Measurements from ENCODE around the gene TEX2. TPM values are rescaled to one million over a fixed set of nuclear protein-coding genes. Genes with fewer than 3 reads are reported as not detected.
A peak's percentile ranks its signal among the peaks of the same experiment; 100 is the strongest.
"Not testable (repeated sequence)": the region's sequence is repeated elsewhere in the genome, so short reads cannot be mapped to it uniquely, and the experiment has no call there.

Gene TEX2
- total RNA-seq, 2 donors from 2014 or later: 42.6 to 44.4 TPM

- Histone ChIP-seq H3K36me3 (peaks cover 22% of the 10 kb centered on the region), H3K4me3 (no peak overlapping the region), H3K9me3 (no peaks in the 10 kb centered on the region), H3K27ac (peak overlapping the region; percentile 3 to 18), H3K27me3 (no peaks in the 10 kb centered on the region), H3K4me1 (peaks cover 0 to 44% of the 10 kb centered on the region in 2 donors)
- no peak for TF ChIP-seq CTCF (IDR thresholded peaks at IDR 0.05)
- no peak for DNase-seq (ENCODE audit: low spot score)
Measured at GRCh38 chr17:64213995-64214811, 48.9 kb downstream of the TEX2 start.

- Histone ChIP-seq H3K4me3 (no peak overlapping the region), H3K4me1 (peaks cover 0 to 34% of the 10 kb centered on the region in 2 donors), H3K27me3 (no peaks in the 10 kb centered on the region), H3K27ac (no peak overlapping the region), H3K36me3 (peaks cover 22% of the 10 kb centered on the region), H3K9me3 (no peaks in the 10 kb centered on the region)
- DNase-seq (ENCODE audit: low spot score): no peak
- TF ChIP-seq CTCF (IDR thresholded peaks at IDR 0.05): no peak
Measured at GRCh38 chr17:64212122-64212521, 50.9 kb downstream of the TEX2 start.

DNA sequence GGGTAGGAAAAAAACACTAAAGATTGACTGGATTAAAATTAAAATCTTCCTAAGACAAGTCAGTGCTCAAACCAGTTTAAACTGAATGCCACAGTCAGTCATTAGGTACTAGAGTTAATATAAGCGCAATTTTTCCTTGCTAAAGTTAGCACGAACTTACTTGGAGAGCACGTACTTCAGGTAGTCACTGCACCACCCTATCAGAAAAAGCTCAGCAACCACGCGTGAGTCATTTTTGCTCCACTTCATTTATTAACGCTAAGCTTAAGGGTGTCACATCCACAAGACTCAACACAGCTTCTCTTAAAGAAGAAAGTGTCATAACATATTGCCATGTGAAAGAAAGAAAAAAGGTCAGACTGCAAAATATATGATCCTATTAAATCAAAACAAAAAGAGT is 53.1 kb downstream of the TEX2 start:
- H3K27me3 ChIP-seq: no peaks in the 10 kb centered on the region
- no peak overlapping the region for H3K27ac ChIP-seq
- peaks cover 0 to 13% of the 10 kb centered on the region in 2 donors for H3K4me1 ChIP-seq
- no peak for TF ChIP-seq CTCF (IDR thresholded peaks at IDR 0.05)
- H3K9me3 ChIP-seq: no peaks in the 10 kb centered on the region
- peaks cover 22% of the 10 kb centered on the region for H3K36me3 ChIP-seq
- no peak for DNase-seq (ENCODE audit: low spot score)
- no peak overlapping the region for H3K4me3 ChIP-seq

DNA sequence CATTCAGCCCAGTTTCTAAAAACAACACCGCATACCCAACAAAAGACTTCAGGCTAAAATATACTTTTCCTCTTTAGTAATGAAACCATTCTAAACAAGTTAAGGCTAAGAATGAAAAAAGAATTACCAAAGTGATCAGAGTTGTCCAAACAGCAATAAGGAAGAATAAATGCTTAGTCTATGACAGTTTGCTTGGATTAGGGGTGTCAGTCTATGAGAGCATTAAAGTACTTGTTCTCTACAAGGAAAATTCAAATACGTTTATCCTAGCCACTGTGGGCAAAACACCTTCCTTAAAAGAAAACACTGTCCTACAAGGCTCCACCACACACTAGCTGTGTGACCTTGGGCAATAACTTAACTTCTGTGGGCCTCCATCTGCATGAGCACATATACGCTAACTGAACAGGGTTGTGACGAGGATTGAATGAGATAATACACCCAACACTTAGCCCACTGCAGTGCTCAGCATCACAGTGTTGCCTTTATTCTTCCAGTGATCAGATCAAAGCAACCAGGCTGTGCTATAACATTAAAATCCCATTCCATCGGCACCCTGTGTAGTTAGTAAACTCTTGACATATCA is 53.6 kb downstream of the TEX2 start:
- H3K4me1 ChIP-seq: peaks cover 0 to 8% of the 10 kb centered on the region in 2 donors
- no peak for DNase-seq (ENCODE audit: low spot score)
- peaks cover 22% of the 10 kb centered on the region for H3K36me3 ChIP-seq
- no peaks in the 10 kb centered on the region for H3K27me3 ChIP-seq
- TF ChIP-seq CTCF (IDR thresholded peaks at IDR 0.05): no peak
- H3K27ac ChIP-seq: no peak overlapping the region
- H3K9me3 ChIP-seq: no peaks in the 10 kb centered on the region
- H3K4me3 ChIP-seq: no peak overlapping the region

DNA sequence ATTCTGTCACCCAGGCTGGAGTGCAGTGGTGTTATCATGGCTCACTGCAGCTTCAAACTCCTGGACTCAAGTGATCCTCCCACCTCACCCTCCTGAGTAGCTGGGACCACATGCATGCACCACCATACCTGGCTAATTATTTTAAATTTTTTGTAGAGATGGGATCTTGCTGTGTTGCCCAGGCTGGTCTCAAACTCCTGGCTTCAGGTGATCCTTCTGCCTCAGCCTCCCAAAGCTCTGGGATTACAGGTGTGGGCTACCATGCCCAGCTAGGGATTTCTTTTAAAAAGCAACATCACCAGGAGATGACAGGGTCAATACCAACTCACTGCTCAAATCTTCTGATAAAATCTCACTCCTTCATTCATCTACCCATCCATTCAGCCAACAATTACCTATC is 54.4 kb downstream of the TEX2 start:
- not testable (repeated sequence) for H3K4me1 ChIP-seq; H3K27me3 ChIP-seq; H3K27ac ChIP-seq; H3K9me3 ChIP-seq; H3K4me3 ChIP-seq; DNase-seq (ENCODE audit: low spot score)
- peaks cover 18% of the 10 kb centered on the region for H3K36me3 ChIP-seq

- Histone ChIP-seq H3K9me3 (no peaks in the 10 kb centered on the region), H3K27me3 (no peaks in the 10 kb centered on the region), H3K27ac (no peak overlapping the region), H3K4me1 (peaks cover 0 to 26% of the 10 kb centered on the region in 2 donors), H3K36me3 (no peaks in the 10 kb centered on the region), H3K4me3 (no peak overlapping the region)
- TF ChIP-seq CTCF (IDR thresholded peaks at IDR 0.05): no peak
- DNase-seq (ENCODE audit: low spot score): no peak
Measured at GRCh38 chr17:64205804-64206203, 57.3 kb downstream of the TEX2 start.
